DMS 273 (cell line): ENCODE measurements around the gene EXOC4.
"Not testable (repeated sequence)": the region's sequence is repeated elsewhere in the genome, so short reads cannot be mapped to it uniquely, and the experiment has no call there.

ENCODE experiments used
- DNase-seq: peaks from one replicate; lab custom pipeline; 2025; ENCODE audit not compliant: unreplicated experiment; lab: John Stamatoyannopoulos, UW

Gene EXOC4

DNA sequence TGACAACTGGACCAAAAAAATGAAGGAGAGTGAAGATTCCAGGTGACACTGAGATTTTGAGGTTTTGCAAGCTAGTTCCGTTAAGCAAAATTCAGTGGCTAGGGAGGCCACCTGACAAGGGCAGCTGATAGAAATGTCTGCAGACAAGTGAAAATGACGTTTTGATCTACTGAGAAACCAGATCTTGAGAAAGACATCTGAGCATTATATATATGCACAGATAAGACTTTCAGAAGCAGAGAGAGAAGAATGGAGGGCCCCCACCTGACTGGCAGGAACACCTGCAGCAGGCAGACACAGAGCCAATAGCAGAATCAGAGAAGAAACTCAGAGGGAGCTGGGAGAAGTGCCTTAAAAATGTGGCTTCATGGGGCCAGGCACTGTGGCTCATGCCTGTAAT is 798.1 kb downstream of the EXOC4 start:
- no peak for DNase-seq

DNA sequence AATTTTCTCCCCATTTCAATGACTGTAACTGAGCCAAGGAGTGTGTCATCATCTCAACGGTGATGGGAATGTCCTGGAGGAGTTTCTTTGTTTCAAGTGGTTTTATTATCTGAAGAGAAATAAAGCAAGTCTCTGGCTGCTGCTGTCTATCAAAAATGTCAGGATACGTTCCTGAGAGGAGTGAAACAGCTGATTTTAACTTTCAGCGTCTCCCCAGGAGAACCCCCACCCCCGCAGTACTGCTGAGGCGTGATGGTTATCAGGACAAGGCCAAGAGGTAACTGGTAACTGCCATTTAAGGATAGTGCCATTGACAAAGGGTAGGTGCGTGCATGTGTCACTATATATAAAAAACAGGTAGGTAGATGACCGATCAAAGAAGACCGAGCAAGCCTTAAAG is 803.9 kb downstream of the EXOC4 start:
- no peak for DNase-seq

DNA sequence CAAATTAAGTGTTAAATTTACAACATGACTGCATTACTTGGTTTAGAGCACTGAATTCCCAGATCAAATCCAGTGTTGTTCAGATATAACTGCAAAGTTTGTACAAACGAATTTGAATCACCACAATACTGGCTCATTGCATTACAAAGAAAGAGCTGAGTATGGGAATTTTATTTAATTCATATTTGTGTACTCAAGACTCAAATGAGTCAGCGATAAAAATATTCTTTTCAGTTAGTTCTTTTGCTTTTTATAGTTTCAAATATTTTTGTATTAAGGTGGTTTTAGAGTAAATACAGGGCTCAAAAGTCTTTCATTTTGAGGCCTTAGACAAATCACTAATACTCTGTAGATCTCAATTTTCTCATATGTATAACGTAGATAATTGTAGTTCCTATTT is 805.6 kb downstream of the EXOC4 start:
- no peak for DNase-seq

DNA sequence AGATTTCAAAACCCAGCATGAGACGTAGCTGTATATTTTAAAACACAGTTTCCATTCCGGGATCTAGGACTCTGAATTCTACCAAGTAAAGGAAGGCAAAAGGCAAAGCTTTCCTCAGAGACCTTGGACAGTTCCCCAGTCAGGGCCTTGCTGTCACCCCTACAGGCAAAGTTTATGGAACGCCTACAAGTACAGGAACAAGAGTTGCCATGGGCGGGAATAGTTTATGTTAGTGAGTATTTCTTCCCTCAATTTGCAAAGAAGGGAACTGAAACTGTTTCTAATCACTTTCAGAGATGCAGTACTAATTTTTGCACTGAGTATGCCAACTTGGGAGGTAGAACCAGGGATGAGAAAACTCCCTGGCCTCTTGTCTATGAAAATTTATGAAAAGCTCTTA is 806.1 kb downstream of the EXOC4 start:
- no peak for DNase-seq

DNA sequence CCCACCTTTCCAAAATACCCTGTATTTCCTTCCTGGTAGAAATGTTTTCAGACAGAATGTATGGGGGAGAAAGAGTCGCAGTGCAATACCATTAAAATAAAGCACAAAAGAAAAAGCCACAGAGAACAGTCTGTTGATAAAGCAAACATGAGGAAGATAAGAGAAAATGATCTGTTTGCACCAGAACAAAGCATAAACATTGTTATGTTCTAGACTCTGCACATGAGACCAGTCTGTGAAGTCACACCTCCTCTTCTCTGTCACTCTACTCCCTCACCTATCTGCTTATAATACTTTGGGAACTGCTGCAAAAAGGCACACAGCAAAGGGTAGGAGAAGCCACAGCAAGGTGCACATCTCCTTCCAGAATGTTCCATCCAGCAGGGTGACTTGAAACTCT is 807.0 kb downstream of the EXOC4 start:
- no peak for DNase-seq

DNA sequence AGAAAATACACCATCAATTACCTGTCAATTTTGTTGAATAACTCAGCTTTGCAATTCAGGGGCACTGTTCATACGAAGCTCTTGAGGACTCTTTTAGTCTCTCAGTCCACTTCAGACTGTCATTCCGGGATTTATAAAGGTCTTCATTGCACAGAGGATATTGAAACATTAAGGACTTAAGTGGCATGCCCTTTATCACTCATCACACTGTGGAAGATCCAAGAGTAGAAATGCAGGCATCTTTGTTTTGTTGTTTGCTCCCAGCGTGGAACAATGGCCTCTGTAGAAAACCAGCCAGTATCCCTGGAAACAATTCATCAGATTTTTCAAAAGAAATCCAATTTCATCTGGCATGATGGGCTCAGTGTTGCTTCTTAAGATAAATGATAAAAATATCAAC is 808.0 kb downstream of the EXOC4 start:
- no peak for DNase-seq

DNA sequence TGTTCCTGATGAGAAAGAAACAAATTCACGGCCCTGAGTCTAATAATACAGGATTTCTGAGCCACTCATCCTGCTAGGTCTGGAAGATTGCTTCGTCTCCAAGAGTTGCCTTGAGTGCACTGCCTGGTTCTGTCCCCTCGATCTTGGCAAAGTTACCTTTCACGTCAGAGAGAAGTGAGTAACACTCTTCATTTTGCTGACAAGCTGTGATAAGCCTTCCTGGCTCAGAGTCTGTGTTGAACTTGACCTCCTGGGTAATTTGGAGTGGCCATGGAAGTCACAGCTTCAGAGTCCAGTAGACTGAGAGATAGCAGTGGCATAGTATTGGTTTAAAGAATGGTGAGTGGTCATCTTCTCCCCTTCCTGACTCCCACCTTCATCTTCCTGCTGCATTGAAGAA is 809.6 kb downstream of the EXOC4 start:
- DNase-seq = no peak

DNA sequence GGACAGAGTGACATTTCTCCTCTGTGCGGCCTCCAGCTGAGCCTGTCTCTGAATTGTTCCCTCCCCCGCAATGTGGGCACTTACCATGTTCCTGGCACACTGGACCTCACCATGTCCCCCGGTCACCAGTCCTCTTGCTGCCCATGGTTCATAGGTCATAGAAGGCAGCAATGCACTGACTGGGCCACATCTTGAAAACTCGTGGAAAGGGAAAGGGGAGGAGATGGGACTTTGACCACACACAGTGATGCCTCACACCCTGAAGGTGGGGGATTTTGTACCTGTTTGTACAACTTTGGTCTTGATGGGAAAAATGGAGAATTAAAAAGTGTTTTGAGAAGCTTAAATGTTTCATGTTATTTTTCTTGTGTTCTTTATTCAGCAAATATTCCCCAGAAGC is 812.5 kb downstream of the EXOC4 start:
- DNase-seq = no peak

DNA sequence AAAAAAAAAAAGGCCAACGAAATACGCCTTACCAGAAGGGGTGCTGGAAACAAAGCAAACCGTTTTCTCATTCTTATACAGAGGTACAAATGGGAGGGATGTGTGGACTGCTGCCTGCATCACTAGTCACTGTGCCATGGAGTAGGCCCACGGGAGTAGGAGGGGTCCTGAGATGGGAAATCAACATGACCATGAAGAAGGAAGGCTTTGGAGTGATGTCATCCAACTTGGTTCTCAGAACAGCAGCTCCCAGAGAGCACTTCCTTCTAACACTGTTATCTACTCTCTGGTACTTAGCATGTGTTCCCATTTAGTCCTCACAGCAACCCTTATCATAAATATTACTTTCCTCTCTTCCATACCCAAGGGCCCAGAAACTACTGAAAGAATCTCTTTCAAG is 814.3 kb downstream of the EXOC4 start:
- no peak for DNase-seq

DNA sequence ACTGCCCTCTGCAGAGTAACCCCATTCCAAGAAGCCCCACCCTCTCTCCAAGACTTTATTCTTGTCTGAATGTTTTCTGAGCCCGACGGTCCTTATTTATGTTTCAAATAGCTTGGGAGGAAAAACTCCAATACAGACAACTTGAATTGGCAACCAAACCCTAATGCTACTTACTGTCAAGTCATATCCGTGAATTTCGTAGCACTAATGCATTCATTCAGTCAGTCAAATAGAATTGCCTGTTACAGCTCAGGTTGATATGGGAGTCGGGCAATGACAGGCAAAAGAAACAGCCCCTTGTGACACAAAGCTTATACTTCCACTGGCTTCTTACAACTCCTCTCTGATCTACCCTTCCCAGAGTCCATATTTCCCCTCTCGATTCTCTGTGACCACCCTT is 815.8 kb downstream of the EXOC4 start:
- no peak for DNase-seq

DNA sequence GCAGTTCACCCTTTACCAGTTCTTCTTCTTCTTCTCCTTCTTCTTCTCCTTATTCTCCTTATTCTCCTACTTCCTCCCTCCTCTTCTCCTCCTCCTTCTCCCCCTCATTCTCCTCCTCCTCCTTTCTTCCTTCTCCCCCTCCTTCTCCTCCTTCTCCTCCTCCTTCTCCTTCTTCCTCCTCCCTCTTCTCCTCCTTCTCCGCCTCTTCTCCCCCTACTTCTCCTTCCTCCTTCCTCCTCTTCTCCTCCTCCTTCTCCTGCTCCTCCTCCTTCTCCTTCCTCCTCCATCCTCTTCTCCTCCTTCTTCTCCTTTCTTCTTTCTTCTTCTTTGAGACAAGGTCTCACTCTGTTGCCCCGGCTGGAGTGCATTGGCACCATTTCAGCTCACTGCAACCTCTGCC is 816.3 kb downstream of the EXOC4 start:
- no peak for DNase-seq

DNA sequence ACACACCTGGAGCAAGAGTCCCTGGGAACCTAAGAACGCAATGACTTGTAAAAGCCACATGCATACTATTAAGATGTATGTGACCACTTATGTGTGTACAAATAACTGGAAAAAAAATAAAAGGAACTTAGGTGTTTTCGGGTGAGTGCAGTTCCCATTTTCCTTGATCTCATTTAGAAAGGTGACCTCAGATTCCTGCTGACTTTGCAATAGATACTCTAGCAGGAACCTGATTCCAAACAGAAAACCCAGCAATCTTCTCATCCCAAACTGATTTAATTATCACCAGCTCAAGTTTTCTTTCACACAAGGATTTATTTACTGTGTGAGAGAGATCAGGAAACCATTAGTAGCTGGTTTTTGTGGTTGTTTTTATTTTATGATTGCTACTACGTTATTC is 817.8 kb downstream of the EXOC4 start:
- DNase-seq = no peak

DNA sequence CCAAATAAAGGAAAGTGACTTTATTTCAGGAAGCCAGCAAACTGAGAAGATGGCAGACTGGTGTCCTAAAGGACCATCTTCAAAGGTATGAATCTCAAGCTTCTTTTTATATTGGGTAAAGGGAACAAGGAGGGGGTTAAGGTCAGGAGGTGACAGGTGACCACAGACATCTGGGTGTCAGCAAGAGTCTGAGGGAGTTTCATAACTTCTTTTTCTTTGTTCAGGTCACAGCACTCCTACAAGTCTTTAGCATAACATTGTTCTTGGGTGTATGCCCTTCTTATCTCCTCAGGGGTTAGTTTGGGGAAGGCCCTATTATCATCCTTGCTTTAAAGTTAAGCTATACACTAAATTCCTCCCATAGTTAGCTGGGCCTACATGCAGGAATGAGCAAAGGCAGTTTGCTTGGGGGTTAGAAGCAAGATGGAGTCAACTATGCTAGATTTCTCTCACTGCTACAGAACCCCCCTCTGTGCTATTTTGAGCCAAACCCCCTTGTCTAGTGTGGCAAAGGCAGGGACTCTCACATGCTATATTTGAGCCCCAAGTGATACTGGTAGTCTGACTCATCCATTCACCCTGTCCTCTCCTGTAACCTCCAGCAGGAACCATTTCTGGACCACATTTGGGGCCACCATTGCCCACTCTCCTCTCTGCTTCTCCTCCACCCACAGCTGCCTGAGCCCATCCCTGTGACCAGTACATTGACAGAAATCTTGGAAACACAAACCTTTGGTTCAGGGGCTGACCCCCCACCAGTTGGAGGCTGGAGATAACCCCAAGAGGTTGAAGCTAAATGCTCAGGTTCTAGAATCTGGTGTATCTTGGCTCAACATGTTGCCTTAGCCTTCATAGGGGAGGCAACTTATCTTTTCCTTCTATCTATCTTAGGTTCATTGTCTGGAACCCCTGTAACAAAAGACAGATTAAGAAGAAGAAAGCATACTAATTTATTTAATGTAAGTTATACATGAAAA is 818.8 kb downstream of the EXOC4 start:
- DNase-seq = no peak

DNA sequence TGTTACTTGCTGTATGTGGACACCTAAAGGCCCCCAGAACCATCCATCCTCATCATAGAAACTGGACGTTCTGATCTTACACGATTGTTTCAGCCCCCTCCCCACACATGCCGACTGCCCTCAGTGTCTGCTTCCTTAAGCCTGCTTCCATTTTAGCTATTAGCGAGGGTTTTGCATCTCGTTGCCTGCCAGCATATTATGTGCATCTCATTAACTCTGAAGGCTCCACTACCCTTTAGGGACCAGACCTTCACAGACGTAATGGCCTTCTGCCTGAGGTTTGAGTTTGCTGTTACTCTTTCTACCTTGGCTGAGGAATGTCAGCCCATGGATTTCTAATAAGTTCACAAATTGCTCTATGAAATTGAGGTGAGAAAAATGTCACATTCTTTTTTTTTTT is 820.4 kb downstream of the EXOC4 start:
- DNase-seq = no peak

DNA sequence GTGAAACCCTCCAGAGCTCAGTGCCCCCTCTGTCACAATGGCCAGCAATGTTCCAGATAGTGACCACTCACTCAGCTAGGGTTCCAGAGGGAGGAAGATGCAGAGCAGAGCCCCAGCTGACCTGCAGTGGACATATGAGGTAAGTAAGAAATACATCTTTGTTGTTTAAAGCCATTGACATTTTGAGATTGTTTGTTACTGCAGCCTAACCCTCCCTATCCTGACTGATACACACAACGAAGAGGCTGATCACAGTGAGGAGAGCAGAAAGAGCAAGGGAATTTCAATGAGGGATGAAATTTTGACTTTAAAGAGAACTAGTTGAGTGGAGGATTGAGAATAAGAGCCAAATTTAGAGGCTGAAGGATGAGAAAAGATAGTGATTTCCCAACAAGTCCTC is 822.9 kb downstream of the EXOC4 start:
- no peak for DNase-seq

DNA sequence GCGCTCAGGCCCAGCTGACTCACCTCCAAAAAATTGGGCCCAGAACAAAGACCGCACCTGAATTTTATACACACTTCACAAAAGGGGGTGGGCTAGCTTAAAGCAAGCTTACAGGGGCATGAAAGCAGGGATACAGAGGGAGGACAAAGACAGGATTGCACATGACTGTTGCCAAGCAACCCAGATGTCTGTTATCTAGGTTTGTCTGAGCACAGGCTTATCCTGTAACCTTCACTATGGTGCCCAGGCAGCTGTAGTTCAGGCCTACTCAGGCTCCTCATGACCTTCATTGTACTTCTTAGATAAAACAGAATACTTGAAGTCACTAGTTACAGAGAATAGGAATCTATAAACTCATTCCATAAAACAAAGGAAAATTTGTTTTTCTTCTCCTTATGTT is 824.7 kb downstream of the EXOC4 start:
- DNase-seq = not testable (repeated sequence)

DNA sequence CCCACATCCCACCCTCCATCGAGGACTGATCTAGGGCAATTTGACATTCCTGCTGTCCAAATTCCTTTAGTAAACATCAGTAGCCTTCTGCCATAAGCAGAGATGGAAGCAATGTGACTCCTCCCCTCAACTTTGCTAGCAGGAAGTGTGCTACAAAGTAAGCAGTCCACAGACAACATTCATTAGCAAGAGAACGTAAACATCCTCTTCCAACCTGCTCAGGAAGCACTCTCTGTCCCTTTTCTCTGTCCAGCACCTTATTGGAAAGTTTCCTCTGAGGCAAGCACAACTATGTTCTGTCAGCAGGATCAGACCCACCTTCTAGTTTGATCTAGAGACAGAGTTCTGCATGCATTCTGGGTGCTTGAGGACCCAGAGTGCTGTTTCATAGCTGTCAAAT is 826.1 kb downstream of the EXOC4 start:
- DNase-seq = no peak

DNA sequence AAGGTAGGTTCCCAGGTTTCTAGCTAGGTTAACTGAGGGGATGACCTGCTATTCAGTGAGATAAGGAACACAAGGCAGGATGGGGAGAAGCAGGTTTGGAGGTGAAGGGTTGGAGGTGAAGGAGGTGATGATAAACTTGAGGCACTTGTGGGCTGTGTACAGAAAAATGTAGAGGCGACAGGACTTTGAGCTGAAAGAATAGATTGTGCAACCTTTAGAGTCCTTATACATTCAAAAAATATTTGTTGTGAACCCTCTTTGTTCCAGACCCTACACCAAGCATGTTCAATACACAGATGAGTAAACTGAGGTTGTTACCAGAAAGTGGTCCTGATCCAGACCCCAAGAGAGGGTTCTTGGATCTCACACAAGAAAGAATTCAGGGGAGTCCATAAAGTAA is 828.8 kb downstream of the EXOC4 start:
- DNase-seq = no peak

DNA sequence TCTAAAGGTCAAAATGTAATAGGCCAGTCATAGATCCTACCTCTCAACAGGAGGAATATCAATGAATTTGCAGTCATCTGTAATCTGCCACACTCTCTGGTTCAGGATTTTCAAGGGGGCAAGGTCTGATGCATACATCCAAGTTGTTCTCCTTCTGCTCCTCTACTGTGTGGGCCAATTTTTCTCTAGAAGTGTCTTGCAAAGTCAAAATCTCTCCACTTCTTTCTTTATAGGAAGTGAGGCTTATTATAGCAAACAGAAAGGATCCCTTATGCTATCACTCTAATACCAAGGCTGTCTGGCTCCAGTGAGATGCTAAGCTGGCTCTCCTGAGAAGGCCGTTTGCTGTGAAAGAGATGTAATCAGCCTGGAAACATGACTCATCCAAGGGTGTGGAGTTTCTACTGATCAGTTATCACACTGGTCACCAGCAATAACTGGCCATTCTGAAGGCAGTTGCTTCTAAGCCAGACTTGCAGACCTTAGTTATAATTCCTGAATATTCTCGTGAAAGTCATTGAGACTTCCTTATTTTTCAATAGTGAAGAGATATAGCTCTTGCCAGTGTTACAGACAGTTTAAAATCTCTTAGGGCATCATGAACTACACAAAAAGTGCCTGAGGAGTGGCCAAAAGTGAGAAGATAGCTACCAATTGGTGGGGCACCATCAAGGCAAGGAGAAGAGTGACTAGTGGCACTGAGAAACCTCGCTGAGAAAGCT is 831.0 kb downstream of the EXOC4 start:
- DNase-seq = no peak

DNA sequence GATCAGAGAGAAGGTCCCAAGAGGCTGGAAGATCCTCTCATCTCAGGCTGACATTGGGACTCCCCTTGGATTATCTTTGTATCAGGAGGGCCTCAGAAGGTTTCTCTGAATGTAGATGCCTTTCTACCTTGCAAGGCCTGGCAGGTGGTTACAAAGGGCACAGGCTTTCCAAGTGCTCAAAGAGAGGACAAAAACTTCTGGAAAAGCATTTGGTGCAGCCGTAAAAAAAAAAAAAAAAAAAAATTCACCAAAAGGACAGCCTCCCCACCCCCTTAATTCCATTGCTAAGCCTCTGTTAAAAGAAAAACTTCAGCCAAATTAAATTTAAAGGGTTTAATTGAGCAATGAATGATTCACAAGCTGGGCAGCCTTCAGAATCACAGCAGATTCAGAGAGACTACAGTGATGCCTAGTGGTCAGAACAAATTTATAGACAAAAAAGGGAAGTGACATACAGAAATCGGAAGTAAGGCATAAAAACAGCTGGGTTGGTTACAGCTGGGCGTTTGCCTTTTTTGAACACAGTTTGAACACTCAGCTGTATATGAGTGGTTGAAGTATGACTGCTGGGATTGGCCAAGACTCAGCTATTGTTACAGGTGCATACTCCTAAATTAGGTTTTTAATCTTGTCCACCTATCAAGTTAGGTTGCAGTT is 831.7 kb downstream of the EXOC4 start:
- no peak for DNase-seq

DNA sequence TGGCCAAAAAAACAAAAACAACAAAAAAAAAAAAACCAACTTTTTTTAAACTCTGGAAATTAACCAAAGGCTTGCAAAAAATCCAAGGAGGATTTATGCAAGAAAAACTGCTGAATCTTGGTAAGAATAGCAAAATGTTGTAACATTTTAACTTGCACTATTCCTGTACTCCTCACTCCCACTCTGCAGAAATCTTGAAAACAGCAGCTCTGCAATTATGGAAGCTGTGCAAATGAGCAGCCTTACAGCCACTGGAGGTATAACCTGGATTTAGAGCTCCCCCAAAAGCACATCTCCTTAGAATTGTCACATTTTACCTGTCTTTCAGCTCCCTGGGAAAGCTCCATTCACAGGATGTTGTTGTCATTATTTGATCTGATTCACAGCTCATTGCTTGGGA is 832.4 kb downstream of the EXOC4 start:
- no peak for DNase-seq
